GM10266 (cell line): Measurements from ENCODE around the gene OSBPL8.

ENCODE experiments used
- DNase-seq: peaks from one replicate; pipeline ENCODE4 v3.0.0; 2012; ENCODE audit errors: extremely low spot score
- TF ChIP-seq, protein P1 (sequence below): IDR thresholded peaks from 2 replicates; pipeline ENCODE4 v1.5.1; 2012; ENCODE audit warnings: mild to moderate bottlenecking, low read depth; ENCODE audit not compliant: control insufficient read depth, insufficient read depth; ENCODE audit errors: missing control alignments

Gene OSBPL8

GRCh38 chr12:76346798-76347420 is 212.7 kb downstream of the OSBPL8 start:
- TF ChIP-seq, protein P1, sequence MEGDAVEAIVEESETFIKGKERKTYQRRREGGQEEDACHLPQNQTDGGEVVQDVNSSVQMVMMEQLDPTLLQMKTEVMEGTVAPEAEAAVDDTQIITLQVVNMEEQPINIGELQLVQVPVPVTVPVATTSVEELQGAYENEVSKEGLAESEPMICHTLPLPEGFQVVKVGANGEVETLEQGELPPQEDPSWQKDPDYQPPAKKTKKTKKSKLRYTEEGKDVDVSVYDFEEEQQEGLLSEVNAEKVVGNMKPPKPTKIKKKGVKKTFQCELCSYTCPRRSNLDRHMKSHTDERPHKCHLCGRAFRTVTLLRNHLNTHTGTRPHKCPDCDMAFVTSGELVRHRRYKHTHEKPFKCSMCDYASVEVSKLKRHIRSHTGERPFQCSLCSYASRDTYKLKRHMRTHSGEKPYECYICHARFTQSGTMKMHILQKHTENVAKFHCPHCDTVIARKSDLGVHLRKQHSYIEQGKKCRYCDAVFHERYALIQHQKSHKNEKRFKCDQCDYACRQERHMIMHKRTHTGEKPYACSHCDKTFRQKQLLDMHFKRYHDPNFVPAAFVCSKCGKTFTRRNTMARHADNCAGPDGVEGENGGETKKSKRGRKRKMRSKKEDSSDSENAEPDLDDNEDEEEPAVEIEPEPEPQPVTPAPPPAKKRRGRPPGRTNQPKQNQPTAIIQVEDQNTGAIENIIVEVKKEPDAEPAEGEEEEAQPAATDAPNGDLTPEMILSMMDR, result peak; percentile 46
- DNase-seq, result no peak

GRCh38 chr12:76346236-76346635 is 213.3 kb downstream of the OSBPL8 start:
- TF ChIP-seq, protein P1, result no peak
- no peak for DNase-seq

- TF ChIP-seq, protein P1, result no peak
- DNase-seq, result no peak
Observed at GRCh38 chr12:76345569-76345968, 214.0 kb downstream of the OSBPL8 start.

DNA sequence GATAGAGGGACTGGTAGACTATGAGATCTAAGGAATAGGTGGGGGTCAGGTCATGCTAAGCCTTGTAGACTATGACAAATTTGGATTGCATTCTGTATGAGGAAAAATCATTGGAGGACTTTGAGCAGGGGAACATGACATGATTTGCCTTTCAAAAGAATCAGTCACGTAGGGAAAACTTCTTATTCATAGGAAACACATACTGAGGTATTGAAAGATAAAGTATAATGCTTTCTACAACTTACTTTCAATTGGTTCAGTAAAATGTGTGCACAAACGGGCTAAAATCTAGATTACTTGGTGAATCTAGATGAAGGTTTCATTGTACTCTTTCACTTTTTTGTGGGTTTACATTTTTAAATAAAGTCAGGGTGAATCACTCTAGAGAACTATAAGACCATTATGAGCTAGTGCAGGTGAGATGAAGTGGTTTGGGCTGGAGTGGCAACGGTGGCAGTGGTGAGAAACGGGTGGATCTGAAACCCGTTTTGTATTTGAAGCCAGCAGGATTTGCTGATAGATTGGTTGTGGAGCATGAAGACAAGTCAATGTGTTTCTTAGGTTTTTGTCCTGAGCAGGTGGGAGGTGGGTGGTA is 218.0 kb downstream of the OSBPL8 start:
- TF ChIP-seq, protein P1, result no peak
- DNase-seq, result no peak

DNA sequence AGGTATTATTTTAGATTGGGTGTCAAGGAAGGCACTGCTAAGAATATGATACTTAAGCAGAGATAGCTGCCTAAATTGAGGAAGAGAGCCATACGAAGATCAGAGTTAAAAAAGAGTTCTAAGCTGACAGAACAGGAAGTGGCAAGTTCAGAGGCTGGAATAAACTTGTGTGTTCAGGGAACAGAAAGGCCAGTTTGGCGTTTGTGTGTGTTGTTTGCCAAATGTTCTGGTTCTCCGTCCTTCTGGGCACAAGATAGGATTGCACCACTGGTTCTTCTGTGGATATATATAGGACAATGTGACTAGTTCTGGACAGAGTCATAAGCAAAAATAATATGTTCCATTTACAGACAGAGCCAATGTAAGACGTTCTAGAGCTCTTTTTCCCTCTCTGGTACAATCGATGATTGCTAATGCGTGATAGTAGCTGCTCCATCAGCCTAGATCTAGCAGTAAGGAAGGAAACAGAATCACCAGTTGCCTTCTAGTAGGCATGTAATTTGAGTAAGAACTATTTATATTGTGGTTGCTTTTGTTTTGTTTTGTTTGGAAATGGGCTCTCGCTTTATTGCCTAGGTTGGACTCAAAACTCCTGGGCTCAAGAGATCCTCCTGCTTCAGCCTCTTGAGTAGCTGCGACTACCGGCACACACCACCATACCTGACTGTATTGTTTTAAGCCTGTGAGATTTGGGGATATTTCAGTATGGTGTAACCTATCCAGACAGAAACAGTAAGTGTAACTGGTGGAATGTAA is 218.7 kb downstream of the OSBPL8 start:
- TF ChIP-seq, protein P1, result no peak
- no peak for DNase-seq

DNA sequence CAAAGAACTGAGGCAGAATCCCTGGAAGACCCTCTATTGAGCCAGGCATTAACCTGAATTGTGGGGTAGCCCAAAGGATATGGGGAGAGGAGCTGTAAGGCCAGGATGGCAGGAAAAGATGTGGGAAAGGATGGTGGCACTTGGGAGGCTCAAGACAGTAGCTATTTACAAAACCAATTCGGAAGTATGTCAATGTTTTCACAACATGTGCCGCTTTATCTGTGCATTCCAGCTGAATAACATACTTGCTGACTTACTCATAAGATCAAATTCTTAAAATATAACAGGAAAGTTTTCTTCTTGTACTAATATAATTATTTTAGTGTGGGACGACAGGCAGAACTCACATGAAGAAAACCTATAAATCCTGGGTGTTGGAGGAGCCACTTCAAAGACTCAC is 222.0 kb downstream of the OSBPL8 start:
- TF ChIP-seq, protein P1, result no peak
- DNase-seq, result no peak

GRCh38 chr12:76332606-76333005 is 227.0 kb downstream of the OSBPL8 start:
- TF ChIP-seq, protein P1, result no peak
- no peak for DNase-seq
